Hepatic stellate cell (primary cell): ENCODE data around the gene MRGPRD.
A peak's percentile ranks its signal among the peaks of the same experiment; 100 is the strongest.

ENCODE experiments used
- DNase-seq: peaks from one replicate; pipeline ENCODE4 v3.0.0; 2011; ENCODE audit warnings: low spot score

Gene MRGPRD

GRCh38 chr11:68968306-68969250 lies 12.2 kb downstream of the MRGPRD start:
- no peak for DNase-seq

DNA sequence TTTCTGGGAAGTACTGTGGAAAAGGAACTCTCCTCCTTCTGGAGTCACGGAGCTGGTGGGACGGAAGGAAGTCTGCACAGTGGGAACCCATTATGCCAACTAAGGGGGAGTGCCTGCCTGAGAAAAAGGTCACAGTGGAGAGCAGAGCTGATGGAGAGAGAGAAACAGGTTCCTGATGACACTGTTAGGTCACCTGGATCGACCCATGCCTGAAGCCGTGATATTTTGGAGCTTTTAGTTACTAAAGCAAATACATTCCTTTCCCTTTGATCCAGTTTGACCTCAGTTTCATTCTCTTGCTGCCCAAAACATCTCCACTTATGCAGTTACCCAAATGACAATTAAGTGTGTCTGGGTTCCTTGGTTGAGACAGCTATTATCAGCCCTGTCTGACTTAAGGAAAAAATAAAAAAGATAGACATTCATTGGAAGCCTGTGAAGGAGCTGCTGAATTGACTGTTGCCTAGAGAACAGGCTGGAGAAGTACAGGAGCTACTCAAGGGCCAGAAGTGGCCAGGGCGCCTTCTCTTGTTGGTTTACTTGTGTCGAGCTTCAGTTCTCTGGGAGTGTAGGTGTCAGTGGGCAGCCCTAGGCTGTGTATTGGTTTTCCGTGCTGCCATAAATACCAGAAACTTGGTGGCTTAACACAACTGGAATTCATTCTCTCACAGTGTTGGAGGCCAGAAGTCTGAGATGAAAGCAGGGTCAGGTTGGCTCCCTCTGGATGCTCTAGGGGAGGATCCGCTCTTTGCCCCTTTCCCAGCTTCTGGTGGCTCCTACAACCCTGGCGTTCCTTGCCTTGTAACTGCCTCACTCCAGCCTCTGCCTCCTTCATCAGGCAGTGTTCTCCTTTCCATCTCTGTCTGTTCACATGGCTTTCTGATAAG lies 13.6 kb downstream of the MRGPRD start:
- no peak for DNase-seq

- no peak for DNase-seq
Measured at GRCh38 chr11:68965901-68966853, 14.6 kb downstream of the MRGPRD start.

DNA sequence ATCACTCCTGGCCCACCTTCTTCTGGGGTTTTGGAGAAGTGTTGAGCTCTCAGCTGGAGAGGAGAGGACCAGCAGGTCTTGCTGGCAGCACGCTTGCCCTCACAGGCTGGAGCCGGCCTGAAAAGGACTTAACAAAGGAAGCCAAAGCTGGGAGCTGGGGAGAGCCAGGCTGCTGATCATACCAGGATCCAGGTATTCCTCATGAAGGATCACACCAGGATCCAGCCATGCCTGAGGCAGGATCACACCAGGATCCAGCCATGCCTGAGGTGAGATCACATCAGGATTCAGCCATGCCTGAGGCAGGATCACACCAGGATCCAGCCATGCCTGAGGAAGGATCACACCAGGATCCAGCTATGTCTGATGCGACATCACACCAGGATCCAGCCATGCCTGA lies 17.0 kb downstream of the MRGPRD start:
- no peak for DNase-seq

DNA sequence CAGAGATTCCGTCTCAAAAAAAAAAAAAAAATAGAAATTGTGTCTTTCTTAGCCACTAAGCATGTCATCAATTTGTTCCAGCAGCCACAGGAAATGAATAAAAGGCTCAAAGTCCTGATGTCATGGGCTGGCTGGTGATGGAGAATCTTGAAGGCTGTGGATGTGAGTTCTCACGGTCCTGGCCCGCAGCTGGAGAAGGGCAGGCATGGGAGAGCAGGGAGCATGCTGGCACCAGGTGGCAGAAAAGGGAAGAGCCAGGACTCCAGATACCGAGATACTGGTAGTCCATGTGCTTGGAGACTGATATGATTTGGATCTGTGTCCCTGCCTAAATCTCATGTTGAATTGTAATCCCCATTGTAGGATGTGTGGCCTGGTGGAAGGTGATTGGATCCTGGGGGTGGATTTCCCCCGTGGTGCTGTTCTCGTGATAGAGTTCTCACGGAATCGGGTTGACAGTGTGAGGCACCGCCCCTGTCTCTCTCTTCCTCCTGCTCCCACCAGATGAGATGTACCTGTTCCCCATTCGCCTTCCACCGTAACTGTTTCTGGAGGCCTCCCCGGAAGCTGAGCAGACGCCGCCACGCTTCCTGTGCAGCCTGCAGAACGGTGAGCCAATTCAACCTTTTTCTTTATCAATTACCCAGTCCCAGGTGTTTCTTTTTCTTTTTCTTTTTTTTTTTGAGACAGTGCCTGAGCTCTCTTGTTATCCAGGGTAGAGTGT lies 18.1 kb downstream of the MRGPRD start:
- DNase-seq = no peak

DNA sequence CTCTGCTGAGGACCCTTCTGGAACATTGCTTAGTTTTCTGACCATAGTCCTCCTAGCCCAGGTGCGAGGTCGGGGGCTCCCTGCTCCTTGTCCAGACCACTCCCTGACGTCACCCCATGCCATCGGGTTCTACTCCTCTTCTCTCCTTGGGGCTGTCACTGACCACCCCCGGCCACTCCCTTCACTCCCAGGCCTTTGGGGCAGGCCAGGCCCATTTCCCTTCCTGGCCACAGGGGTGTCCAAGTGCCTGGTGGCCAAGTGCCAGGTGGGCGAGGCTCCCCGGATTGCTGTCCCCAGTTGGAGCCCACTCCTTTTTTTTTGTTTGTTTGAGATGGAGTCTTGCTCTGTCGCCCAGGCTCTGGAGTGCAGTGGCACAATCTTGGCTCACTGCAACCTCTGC lies 19.5 kb downstream of the MRGPRD start:
- DNase-seq = no peak

GRCh38 chr11:68960294-68961071 lies 20.3 kb downstream of the MRGPRD start:
- DNase-seq = no peak

- no peak for DNase-seq
Measured at GRCh38 chr11:68959465-68960293, 21.1 kb downstream of the MRGPRD start.

DNA sequence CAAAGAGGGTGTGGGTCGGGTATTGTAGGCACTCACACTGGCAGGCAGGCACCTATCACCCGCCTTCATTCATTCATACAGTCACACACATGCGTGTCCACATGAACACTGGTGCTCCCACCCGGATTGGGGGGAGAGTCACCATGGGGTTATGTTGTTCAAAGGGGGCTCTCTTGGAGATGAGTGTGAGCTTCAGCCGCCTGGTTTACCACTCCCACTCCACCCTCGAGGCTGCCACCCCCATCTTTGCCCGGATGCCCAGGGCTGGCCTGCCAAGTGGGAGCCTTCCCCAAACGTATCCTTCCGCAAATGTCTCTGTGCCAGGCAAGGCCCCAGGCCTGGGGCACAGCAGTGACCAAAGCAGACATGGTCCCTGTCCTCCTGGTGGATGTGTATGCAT lies 22.6 kb downstream of the MRGPRD start:
- no peak for DNase-seq

GRCh38 chr11:68956547-68957254 lies 24.1 kb downstream of the MRGPRD start:
- no peak for DNase-seq

GRCh38 chr11:68956142-68956541 lies 24.6 kb downstream of the MRGPRD start:
- peak; percentile 47 for DNase-seq

GRCh38 chr11:68955607-68955958 lies 25.2 kb downstream of the MRGPRD start:
- no peak for DNase-seq

DNA sequence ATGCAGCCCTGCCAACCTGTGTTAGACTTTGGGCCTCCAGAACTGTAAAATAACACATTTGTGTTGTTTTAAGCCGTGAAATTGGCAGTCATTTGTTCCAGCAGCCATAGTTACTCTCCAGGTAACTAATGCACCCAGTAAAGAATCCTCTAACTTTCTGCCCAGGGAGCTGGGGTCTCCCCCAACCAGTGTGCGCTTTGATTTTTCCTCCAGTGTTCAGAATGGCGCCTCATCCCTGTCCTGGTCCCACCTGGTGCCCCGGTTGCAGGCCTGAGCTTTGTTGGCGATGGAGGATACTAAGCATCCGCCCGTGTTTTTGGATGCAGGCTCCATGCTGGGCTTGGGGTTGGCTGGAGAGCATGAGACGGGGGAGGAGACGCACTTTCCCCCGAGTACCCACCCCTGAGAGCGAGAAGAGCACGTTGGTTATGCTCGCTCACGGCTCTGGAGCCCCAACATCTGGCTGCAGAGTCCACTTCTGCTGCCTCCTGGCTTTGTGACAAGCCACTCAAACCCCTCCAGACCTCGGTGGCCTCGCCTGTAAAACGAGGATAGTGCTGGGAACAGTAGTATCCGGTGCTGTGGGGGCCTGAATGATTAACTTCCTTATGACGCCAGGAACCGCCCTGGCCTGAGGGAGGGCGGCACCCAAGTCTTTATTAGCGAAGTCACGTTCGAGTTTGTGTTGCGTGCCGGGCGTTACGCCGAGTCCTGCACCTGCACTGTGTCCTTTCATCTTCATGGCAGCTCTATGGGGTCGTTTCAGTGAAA lies 25.8 kb downstream of the MRGPRD start:
- peak; percentile 63 for DNase-seq

DNA sequence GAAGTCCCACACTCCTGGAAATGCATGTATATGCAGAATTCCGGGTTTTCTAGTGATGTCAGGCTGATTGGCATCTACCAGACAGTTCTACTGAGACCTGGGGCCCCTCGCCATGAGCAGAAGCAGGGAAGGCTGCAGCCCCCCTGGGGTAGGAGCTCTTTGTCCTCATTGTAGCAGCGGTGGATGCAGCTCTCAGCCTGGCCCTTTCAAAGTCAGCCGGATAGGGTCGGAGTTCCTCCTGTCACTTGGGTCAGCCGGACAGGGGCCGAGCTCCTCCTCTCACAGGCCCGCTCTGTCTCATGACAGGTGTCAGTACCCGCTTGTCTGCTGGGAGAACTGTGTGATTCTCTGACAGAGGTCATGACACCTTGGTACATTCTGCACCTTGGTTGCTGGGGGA lies 30.0 kb downstream of the MRGPRD start:
- no peak for DNase-seq

DNA sequence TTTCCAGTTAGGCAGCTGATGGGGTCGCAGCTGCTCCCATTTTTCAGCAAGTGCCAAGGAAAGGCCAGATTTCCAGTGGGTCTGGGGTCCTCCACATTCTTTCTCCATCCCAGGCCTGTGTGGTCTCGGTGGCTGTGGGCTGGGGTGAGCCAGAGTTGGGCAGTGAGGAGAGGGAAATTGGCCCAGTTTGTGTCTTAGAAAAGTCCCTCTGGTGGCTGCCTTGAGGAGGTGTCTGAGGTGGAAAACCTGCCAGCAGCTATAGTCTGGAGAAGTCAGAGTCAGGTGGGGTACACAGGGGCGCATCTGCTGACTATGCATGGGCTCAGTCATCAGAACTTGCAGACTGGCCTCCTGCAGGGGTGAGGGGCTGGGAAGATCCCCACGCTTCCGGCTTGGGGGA lies 30.5 kb downstream of the MRGPRD start:
- peak; percentile 70 for DNase-seq

DNA sequence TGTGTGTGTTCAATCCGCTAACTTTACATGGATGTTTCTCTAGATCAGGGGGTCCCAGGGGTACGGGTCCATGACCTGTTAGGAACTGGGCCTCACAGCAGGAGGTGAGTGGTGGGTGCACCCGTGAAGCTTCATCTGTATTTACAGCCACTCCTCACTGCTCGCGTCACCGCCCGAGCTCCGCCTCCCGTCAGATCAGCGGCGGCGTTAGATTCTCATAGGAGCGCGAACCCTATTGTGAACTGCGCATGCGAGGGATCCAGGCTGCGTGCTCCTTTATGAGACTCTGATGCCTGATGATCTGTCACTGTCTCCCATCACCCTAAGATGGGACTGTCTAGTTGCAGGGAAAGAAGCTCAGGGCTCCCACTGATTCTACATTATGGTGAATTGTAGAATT lies 31.9 kb downstream of the MRGPRD start:
- no peak for DNase-seq

GRCh38 chr11:68948496-68948895 lies 32.3 kb downstream of the MRGPRD start:
- no peak for DNase-seq

DNA sequence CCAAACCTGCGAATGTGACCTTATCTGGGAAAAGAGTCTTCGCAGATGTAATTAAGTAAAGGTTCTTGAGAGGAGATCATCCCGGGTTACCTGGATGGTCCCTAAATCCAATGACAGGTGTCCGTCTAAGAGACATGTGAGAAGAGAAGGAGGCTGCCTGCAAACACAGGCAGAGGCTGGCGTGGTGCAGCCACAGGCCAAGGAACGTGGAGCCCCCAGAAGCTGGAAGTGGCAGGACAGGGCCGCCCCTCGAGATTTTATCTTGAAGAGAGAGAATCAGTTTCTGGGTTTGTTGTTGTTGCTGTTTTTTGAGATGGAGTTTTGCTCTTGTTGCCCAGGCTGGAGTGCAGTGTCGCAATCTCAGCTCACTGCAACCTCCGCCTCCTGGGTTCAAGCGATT lies 33.6 kb downstream of the MRGPRD start:
- no peak for DNase-seq
